Renal cortical epithelial cell (primary cell): Measurements from ENCODE around the gene PVALB. TPM values are rescaled to one million over a fixed set of nuclear protein-coding genes. Genes with fewer than 3 reads are reported as not detected.

Experiments used
- DNase-seq: peaks from one replicate; pipeline ENCODE4 v3.0.0-alpha.2; 2011; ENCODE audit warnings: low read depth
- total RNA-seq: library from RNA; depleted of rRNA; stranded (reverse); fragments of >200 nt; gene quantifications from 2 replicates; pipeline ENCODE4 v1.2.3, GENCODE V29; 2014

PVALB gene
- total RNA-seq, 1 donor from 2014 or later, result not detected

- no peak for DNase-seq
Observed at GRCh38 chr22:36772451-36772850, 44.4 kb downstream of the PVALB start.

GRCh38 chr22:36771356-36772063 lies 45.3 kb downstream of the PVALB start:
- DNase-seq, result no peak

- no peak for DNase-seq
Observed at GRCh38 chr22:36770513-36771231, 46.2 kb downstream of the PVALB start.

- DNase-seq, result no peak
Observed at GRCh38 chr22:36769541-36770512, 47.0 kb downstream of the PVALB start.

- no peak for DNase-seq
Observed at GRCh38 chr22:36768616-36769015, 48.2 kb downstream of the PVALB start.

GRCh38 chr22:36768141-36768540 lies 48.7 kb downstream of the PVALB start:
- no peak for DNase-seq

- no peak for DNase-seq
Observed at GRCh38 chr22:36767035-36767775, 49.6 kb downstream of the PVALB start.

GRCh38 chr22:36765943-36766450 lies 50.8 kb downstream of the PVALB start:
- DNase-seq, result peak; percentile 9

GRCh38 chr22:36765131-36765942 lies 51.5 kb downstream of the PVALB start:
- no peak for DNase-seq

GRCh38 chr22:36764641-36765040 lies 52.2 kb downstream of the PVALB start:
- DNase-seq, result no peak

- no peak for DNase-seq
Observed at GRCh38 chr22:36764060-36764459, 52.8 kb downstream of the PVALB start.

GRCh38 chr22:36763576-36763975 lies 53.3 kb downstream of the PVALB start:
- no peak for DNase-seq

- DNase-seq, result no peak
Observed at GRCh38 chr22:36762687-36763260, 54.1 kb downstream of the PVALB start.

GRCh38 chr22:36761553-36762240 lies 55.1 kb downstream of the PVALB start:
- no peak for DNase-seq

- no peak for DNase-seq
Observed at GRCh38 chr22:36760786-36761185, 56.0 kb downstream of the PVALB start.

GRCh38 chr22:36759481-36760159 lies 57.2 kb downstream of the PVALB start:
- no peak for DNase-seq

GRCh38 chr22:36758792-36759271 lies 58.0 kb downstream of the PVALB start:
- no peak for DNase-seq

GRCh38 chr22:36757668-36758211 lies 59.1 kb downstream of the PVALB start:
- DNase-seq, result peak; percentile 49
